GM23248 (cell line): Measurements from ENCODE around the gene VPS26A. TPM values are rescaled to one million over a fixed set of nuclear protein-coding genes. Genes with fewer than 3 reads are reported as not detected.

ENCODE experiments used
- DNase-seq: peaks from one replicate; pipeline ENCODE4 v3.0.0-alpha.2; 2015
- H2AFZ ChIP-seq: fragments of 200-600 bp; sonication (generic); 2 replicates; pipeline ENCODE4 v1.6.1; 2016; ENCODE audit warnings: antibody characterized with exemption
- H3F3A ChIP-seq: fragments of 200-600 bp; sonication (generic); 2 replicates; pipeline ENCODE4 v1.6.1; 2016; ENCODE audit warnings: mild to moderate bottlenecking, antibody characterized with exemption, mixed run types; ENCODE audit not compliant: insufficient read depth
- H3K27ac ChIP-seq: fragments of 200-600 bp; sonication (generic); 2 replicates; pipeline ENCODE4 v1.5.1; 2016; ENCODE audit warnings: mild to moderate bottlenecking
- H3K27me3 ChIP-seq: fragments of 200-600 bp; sonication (generic); replicated peaks from 2 replicates; pipeline ENCODE4 v1.6.1; 2016; ENCODE audit warnings: mild to moderate bottlenecking; ENCODE audit not compliant: insufficient read depth
- H3K36me3 ChIP-seq: fragments of 200-600 bp; sonication (generic); 2 replicates; pipeline ENCODE4 v1.6.1; 2016; ENCODE audit warnings: low read depth, mild to moderate bottlenecking
- H3K4me1 ChIP-seq: fragments of 200-600 bp; sonication (generic); 2 replicates; pipeline ENCODE4 v1.6.1; 2016; ENCODE audit warnings: mild to moderate bottlenecking; ENCODE audit not compliant: insufficient read depth
- H3K4me2 ChIP-seq: fragments of 200-600 bp; sonication (generic); one replicate; pipeline ENCODE4 v1.6.1; 2016; ENCODE audit warnings: mild to moderate bottlenecking; ENCODE audit not compliant: unreplicated experiment
- H3K4me3 ChIP-seq: fragments of 200-600 bp; sonication (generic); 2 replicates; pipeline ENCODE4 v1.5.1; 2016; ENCODE audit warnings: mild to moderate bottlenecking
- H3K79me2 ChIP-seq: fragments of 200-600 bp; sonication (generic); 2 replicates; pipeline ENCODE4 v1.6.1; 2016; ENCODE audit warnings: mild to moderate bottlenecking; ENCODE audit not compliant: insufficient read depth
- H3K9ac ChIP-seq: fragments of 200-600 bp; sonication (generic); 2 replicates; pipeline ENCODE4 v1.6.1; 2016; ENCODE audit warnings: mild to moderate bottlenecking
- H3K9me2 ChIP-seq: fragments of 200-600 bp; sonication (generic); 2 replicates; pipeline ENCODE4 v1.6.1; 2016; ENCODE audit warnings: mixed run types, mild to moderate bottlenecking, moderate library complexity; ENCODE audit not compliant: insufficient read depth
- H3K9me3 ChIP-seq: fragments of 200-600 bp; sonication (generic); one replicate; pipeline ENCODE4 v1.6.1; 2017; ENCODE audit warnings: low read depth
- H4K20me1 ChIP-seq: fragments of 200-600 bp; sonication (generic); 2 replicates; pipeline ENCODE4 v1.6.0; 2016; ENCODE audit not compliant: insufficient read depth
- EZH2 ChIP-seq: fragments of 200-600 bp; sonication (generic); IDR thresholded peaks from 2 replicates; pipeline ENCODE4 v1.6.1; 2018; ENCODE audit warnings: antibody characterized with exemption, mild to moderate bottlenecking; ENCODE audit not compliant: insufficient read depth, poor library complexity, severe bottlenecking
- EZH2phosphoT487 ChIP-seq: fragments of 200-600 bp; sonication (generic); IDR thresholded peaks from 2 replicates; pipeline ENCODE4 v1.6.1; 2018; ENCODE audit warnings: antibody characterized with exemption, moderate library complexity, mild to moderate bottlenecking, low read depth; ENCODE audit not compliant: insufficient read depth
- WGBS, 2 experiments: methylation state at CpG; one replicate each; pipeline ENCODE4 v1.1.6; 2015 to 2017; ENCODE audit warnings: low lambda C conversion rate in 2 of 2, low coverage in 1 of 2; ENCODE audit errors: missing lambda C conversion rate in 2 of 2; 5-methylcytosine and 5-hydroxymethylcytosine counted together
- in situ Hi-C: fragments of 300-500 bp; cut with MboI; formaldehyde crosslinking; loops from 2 replicates; pipeline ENCODE4 v1.15.0; 2020
- polyA plus RNA-seq: library from polyadenylated mRNA; unstranded; fragments of >200 nt; fragmentation: Nextera tagmentation; extraction: Ambion mirVana; gene quantifications from 2 replicates; pipeline ENCODE4 v1.2.1, GENCODE V29; 2016
- total RNA-seq: library from RNA; depleted of rRNA; stranded (reverse); fragments of >200 nt; shearing (Covaris generic); gene quantifications from 2 replicates; pipeline ENCODE4 v1.2.3, GENCODE V29; 2014

Gene VPS26A
- total and polyA plus RNA-seq, 2 experiments from 2014 or later: 24.4 to 82.0 TPM

DNA sequence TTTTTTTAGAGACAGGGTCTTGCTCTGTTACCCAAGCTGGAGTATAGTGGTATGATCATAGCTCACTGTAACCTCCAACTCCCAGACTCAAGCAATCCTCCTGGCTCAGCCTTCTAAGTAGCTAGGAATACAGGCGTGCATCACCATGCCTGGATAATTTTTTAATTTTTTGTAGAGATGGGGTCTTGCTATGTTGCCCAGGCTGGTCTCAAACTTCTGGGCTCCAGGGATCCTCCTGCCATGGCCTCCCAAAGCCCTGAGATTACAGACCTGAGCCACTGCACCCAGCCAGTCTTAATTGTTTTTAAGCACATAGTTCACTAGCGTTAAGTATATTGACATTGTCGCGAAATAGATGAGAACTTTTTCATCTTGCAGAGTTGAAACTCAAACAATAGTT is 58.0 kb downstream of the VPS26A start:
- H3K4me1 ChIP-seq: peaks cover 7% of the 10 kb centered on the region
- H3K9me2 ChIP-seq: no peaks in the 10 kb centered on the region
- peak overlapping the region; percentile 88 for H3K4me2 ChIP-seq
- in situ Hi-C loops: no loop called here
- no peak for DNase-seq
- no peak overlapping the region for H3K4me3 ChIP-seq
- no peak overlapping the region for H3K9ac ChIP-seq
- no peaks in the 10 kb centered on the region for H4K20me1 ChIP-seq
- peaks cover 69% of the 10 kb centered on the region for H3K79me2 ChIP-seq
- peaks cover 4% of the 10 kb centered on the region; the same call in 1 of the 2 replicates for H3F3A ChIP-seq
- 87 to 91% methylated on average over 4 of the region's 4 CpGs for WGBS, 2 experiments
- TF ChIP-seq EZH2phosphoT487: no peak
- no peaks in the 10 kb centered on the region for H3K27me3 ChIP-seq
- H3K36me3 ChIP-seq: peaks cover 14% of the 10 kb centered on the region
- no peak overlapping the region for H3K27ac ChIP-seq
- H3K9me3 ChIP-seq: no peaks in the 10 kb centered on the region
- no peak overlapping the region for H2AFZ ChIP-seq

DNA sequence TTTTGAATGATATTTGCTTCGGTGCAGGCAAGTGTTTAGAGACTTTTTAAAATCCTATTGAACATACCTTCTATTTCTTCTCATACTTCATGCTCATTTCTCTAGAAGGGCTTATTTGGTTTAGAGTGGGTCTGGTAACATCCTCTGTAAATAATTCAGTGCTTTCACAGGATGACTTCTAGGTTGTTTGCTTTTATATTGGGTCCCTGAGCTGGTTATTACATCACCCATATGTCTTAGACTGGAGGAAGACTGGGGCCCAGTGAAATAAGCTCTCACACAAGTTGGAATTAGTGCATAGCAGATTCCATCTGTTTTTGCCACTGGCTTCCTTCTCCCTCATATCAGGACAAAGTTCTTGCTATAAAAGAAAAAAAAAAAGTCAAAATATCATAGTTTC is 62.5 kb downstream of the VPS26A start:
- peaks cover 67% of the 10 kb centered on the region for H3K79me2 ChIP-seq
- H3K4me1 ChIP-seq: peaks cover 1% of the 10 kb centered on the region
- no peak overlapping the region for H2AFZ ChIP-seq
- H3K27me3 ChIP-seq: no peaks in the 10 kb centered on the region
- no peak overlapping the region for H3K27ac ChIP-seq
- TF ChIP-seq EZH2 (no peak), EZH2phosphoT487 (no peak)
- no peaks in the 10 kb centered on the region for H3K9me2 ChIP-seq
- DNase-seq: no peak
- no peak overlapping the region for H3K9ac ChIP-seq
- peaks cover 40% of the 10 kb centered on the region for H3K36me3 ChIP-seq
- in situ Hi-C loops: no loop called here
- no peak overlapping the region for H3K4me2 ChIP-seq
- H3F3A ChIP-seq: no peaks in the 10 kb centered on the region
- H3K9me3 ChIP-seq: no peaks in the 10 kb centered on the region
- no peak overlapping the region for H3K4me3 ChIP-seq
- H4K20me1 ChIP-seq: no peaks in the 10 kb centered on the region
- 39 to 68% methylated on average over 1 of the region's 1 CpG for WGBS, 2 experiments

DNA sequence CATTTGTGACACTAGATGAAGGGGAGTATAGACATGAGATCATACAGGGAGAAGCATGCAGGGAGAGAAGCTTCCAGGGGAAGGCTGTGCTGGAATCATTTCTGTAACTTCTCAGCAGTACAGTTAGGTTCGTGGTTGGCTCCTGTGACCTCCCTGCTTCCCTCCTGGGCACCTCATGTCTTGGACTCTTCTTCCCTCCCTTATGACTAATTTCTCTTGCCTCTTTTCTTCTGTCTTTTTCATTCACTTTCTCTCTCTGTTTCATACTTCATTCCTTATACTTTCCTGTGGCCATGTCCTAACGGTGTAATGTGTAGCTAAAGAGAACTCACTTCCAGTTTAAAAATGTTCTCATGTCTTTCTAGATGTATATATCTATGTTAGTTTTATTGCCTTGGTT is 77.1 kb downstream of the VPS26A start:
- H3K4me2 ChIP-seq: no peak overlapping the region
- in situ Hi-C loops: no loop called here
- TF ChIP-seq EZH2phosphoT487: no peak
- TF ChIP-seq EZH2: no peak
- H3F3A ChIP-seq: no peaks in the 10 kb centered on the region
- H3K4me3 ChIP-seq: no peak overlapping the region
- no peaks in the 10 kb centered on the region for H3K27me3 ChIP-seq
- no peaks in the 10 kb centered on the region for H3K79me2 ChIP-seq
- H3K4me1 ChIP-seq: no peaks in the 10 kb centered on the region
- no peaks in the 10 kb centered on the region for H3K9me2 ChIP-seq
- peaks cover 42% of the 10 kb centered on the region for H3K36me3 ChIP-seq
- H3K9ac ChIP-seq: no peak overlapping the region
- peak; percentile 23 for DNase-seq
- H3K9me3 ChIP-seq: no peaks in the 10 kb centered on the region
- no peak overlapping the region for H3K27ac ChIP-seq
- 90 to 94% methylated on average over 2 of the region's 2 CpGs for WGBS, 2 experiments
- H4K20me1 ChIP-seq: no peaks in the 10 kb centered on the region
- no peak overlapping the region for H2AFZ ChIP-seq

DNA sequence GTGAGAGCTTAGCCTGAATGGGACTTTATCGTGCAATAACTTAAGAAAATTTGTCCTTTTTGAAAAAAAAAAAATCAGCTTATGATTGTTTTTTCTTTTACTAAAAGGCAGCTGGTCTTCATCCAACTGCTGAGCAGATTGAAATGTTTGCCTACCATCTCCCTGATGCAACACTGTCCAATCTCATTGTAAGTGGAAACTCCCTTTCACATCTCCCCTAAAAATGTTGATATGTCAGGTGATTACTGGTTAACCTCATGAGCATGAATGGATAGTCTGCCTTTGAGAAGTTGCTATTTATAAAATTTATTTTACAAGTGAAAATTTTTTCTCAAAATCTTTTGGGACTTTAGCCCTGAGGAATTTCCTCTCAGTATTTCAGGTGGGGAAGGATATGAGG is 78.4 kb downstream of the VPS26A start:
- H3K9ac ChIP-seq: no peak overlapping the region

DNA sequence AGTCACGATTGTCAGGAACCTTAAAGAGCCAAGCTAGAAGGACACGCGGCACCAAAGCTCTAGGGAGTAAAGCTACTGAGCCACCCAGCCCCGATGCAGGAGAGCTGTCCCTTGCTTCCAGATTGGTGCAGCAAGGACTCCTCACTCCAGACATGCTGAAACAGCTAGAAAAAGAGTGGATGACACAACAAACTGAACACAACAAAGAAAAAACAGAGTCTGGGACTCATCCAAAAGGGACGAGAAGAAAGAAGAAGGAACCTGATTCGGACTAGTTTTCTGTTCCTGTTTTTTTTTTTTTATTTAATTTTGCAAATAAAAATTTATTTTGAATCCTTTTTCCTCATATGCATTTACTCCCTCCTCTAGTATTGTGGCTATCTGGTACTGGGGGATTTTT is 84.8 kb downstream of the VPS26A start:
- no peak overlapping the region for H2AFZ ChIP-seq
- no peak overlapping the region for H3K4me2 ChIP-seq
- WGBS, 2 experiments: 78 to 85% methylated on average over 6 of the region's 6 CpGs
- in situ Hi-C loops: no loop called here
- peaks cover 28% of the 10 kb centered on the region for H3K36me3 ChIP-seq
- H4K20me1 ChIP-seq: no peaks in the 10 kb centered on the region
- no peak for DNase-seq
- H3K79me2 ChIP-seq: no peaks in the 10 kb centered on the region
- no peak overlapping the region for H3K27ac ChIP-seq
- H3K27me3 ChIP-seq: no peaks in the 10 kb centered on the region
- no peak overlapping the region for H3K9ac ChIP-seq
- H3K9me3 ChIP-seq: no peaks in the 10 kb centered on the region
- no peaks in the 10 kb centered on the region for H3K9me2 ChIP-seq
- no peaks in the 10 kb centered on the region for H3K4me1 ChIP-seq
- TF ChIP-seq EZH2 (no peak), EZH2phosphoT487 (no peak)
- no peak overlapping the region for H3K4me3 ChIP-seq
- peaks cover 14% of the 10 kb centered on the region; the same call in 1 of the 2 replicates for H3F3A ChIP-seq

More for the DNA sequence above, 78.4 kb downstream of the VPS26A start:
- Histone ChIP-seq H3K4me2 (no peak overlapping the region), H3K9me2 (no peaks in the 10 kb centered on the region), H3K27me3 (no peaks in the 10 kb centered on the region), H2AFZ (no peak overlapping the region), H3K79me2 (no peaks in the 10 kb centered on the region), H3K27ac (0 out of 2 replicates have a peak overlapping the region, but pooled peaks have one; percentile 7), H3K9me3 (no peaks in the 10 kb centered on the region), H3F3A (no peaks in the 10 kb centered on the region), H3K36me3 (peaks cover 46% of the 10 kb centered on the region), H4K20me1 (no peaks in the 10 kb centered on the region), H3K4me3 (no peak overlapping the region), H3K4me1 (no peaks in the 10 kb centered on the region)
- in situ Hi-C loops: no loop called here
- TF ChIP-seq EZH2phosphoT487 (no peak), EZH2 (no peak)
- 70 to 73% methylated on average over 1 of the region's 1 CpG for WGBS, 2 experiments
- peak; percentile 30 for DNase-seq
